Right atrium auricular region (tissue), 2 donors: ENCODE results near the gene CAMK1D. TPM values are rescaled to one million over a fixed set of nuclear protein-coding genes. Genes with fewer than 3 reads are reported as not detected.
A peak's percentile ranks its signal among the peaks of the same experiment; 100 is the strongest.

Experiments used
- DNase-seq: peaks from one replicate; pipeline ENCODE4 v3.0.0-alpha.2; 2019; ENCODE audit warnings: low spot score
- H3K27ac ChIP-seq, 2 donors: fragments of 200-600 bp; sonication (generic); 1 replicate in 1 of 2; 2 replicates in 1 of 2; pipeline ENCODE4 v1.5.1; 2016 to 2019
- H3K27me3 ChIP-seq, 2 donors: fragments of 200-600 bp; sonication (generic); one replicate each; pipeline versions ENCODE4 v1.5.1 to v1.6.0; 2017 to 2019
- H3K36me3 ChIP-seq: fragments of 200-600 bp; sonication (generic); one replicate; pipeline ENCODE4 v1.5.1; 2016
- H3K4me1 ChIP-seq, 2 donors: fragments of 200-600 bp; sonication (generic); one replicate each; pipeline versions ENCODE4 v1.5.1 to v1.6.0; 2017 to 2019
- H3K4me3 ChIP-seq, 2 donors: fragments of 200-600 bp; sonication (generic); 1 replicate in 1 of 2; 2 replicates in 1 of 2; pipeline ENCODE4 v1.5.1; 2017 to 2019; ENCODE audit warnings: mild to moderate bottlenecking in 1 of 2, moderate library complexity in 1 of 2
- H3K9me3 ChIP-seq, 2 donors: fragments of 200-600 bp; sonication (generic); one replicate each; pipeline ENCODE4 v1.5.1; 2019
- CTCF ChIP-seq, 2 donors: fragments of 200-600 bp; sonication (generic); IDR thresholded peaks; one replicate each; pipeline ENCODE4 v1.5.1; 2019; ENCODE audit warnings: antibody characterized with exemption in 2 of 2
- total RNA-seq, 2 donors: library from RNA; depleted of rRNA; stranded (reverse); fragments of >200 nt; gene quantifications; one replicate each; pipeline ENCODE4 v1.1.0, GENCODE V29; 2016

CAMK1D gene
- total RNA-seq, 2 donors from 2014 or later = 24.5 to 27.2 TPM

GRCh38 chr10:12531305-12532220, 182.2 kb downstream of the CAMK1D start:
- Histone ChIP-seq H3K9me3 (no peaks in the 10 kb centered on the region), H3K27ac (peak overlapping the region; percentile 2 to 33), H3K36me3 (no peaks in the 10 kb centered on the region), H3K4me1 (peaks cover 0 to 31% of the 10 kb centered on the region in 2 donors), H3K4me3 (no peak overlapping the region), H3K27me3 (no peaks in the 10 kb centered on the region)
- no peak for TF ChIP-seq CTCF (IDR thresholded peaks at IDR 0.05)
- DNase-seq = peak; percentile 51

GRCh38 chr10:12533151-12533550, 183.8 kb downstream of the CAMK1D start:
- no peaks in the 10 kb centered on the region for H3K9me3 ChIP-seq
- no peaks in the 10 kb centered on the region for H3K27me3 ChIP-seq
- no peaks in the 10 kb centered on the region for H3K36me3 ChIP-seq
- TF ChIP-seq CTCF (IDR thresholded peaks at IDR 0.05) = no peak
- peaks cover 0 to 23% of the 10 kb centered on the region in 2 donors for H3K4me1 ChIP-seq
- H3K4me3 ChIP-seq = no peak overlapping the region
- no peak for DNase-seq
- H3K27ac ChIP-seq = no peak overlapping the region

GRCh38 chr10:12533723-12534122, 184.4 kb downstream of the CAMK1D start:
- TF ChIP-seq CTCF (IDR thresholded peaks at IDR 0.05) = no peak
- Histone ChIP-seq H3K27me3 (no peaks in the 10 kb centered on the region), H3K9me3 (no peaks in the 10 kb centered on the region), H3K4me1 (peaks cover 0 to 21% of the 10 kb centered on the region in 2 donors), H3K36me3 (no peaks in the 10 kb centered on the region), H3K4me3 (no peak overlapping the region), H3K27ac (no peak overlapping the region)
- DNase-seq = no peak

GRCh38 chr10:12534824-12535223, 185.5 kb downstream of the CAMK1D start:
- no peak overlapping the region for H3K4me3 ChIP-seq
- peaks cover 0 to 29% of the 10 kb centered on the region in 2 donors for H3K4me1 ChIP-seq
- DNase-seq = no peak
- no peak overlapping the region for H3K27ac ChIP-seq
- no peaks in the 10 kb centered on the region for H3K9me3 ChIP-seq
- H3K36me3 ChIP-seq = no peaks in the 10 kb centered on the region
- TF ChIP-seq CTCF (IDR thresholded peaks at IDR 0.05) = no peak
- H3K27me3 ChIP-seq = no peaks in the 10 kb centered on the region

GRCh38 chr10:12535656-12536055, 186.3 kb downstream of the CAMK1D start:
- no peak for TF ChIP-seq CTCF (IDR thresholded peaks at IDR 0.05)
- Histone ChIP-seq H3K4me3 (no peak overlapping the region), H3K36me3 (no peaks in the 10 kb centered on the region), H3K9me3 (no peaks in the 10 kb centered on the region), H3K27me3 (no peaks in the 10 kb centered on the region), H3K4me1 (peaks cover 0 to 27% of the 10 kb centered on the region in 2 donors), H3K27ac (no peak overlapping the region)
- DNase-seq = no peak
